Loucy (cell line): ENCODE data around the gene LXN.

Source experiments
- H2AFZ ChIP-seq: fragments of 200-600 bp; sonication (generic); 2 replicates; pipeline ENCODE4 v1.6.0; 2016; ENCODE audit warnings: antibody characterized with exemption, mild to moderate bottlenecking, low read length, moderate library complexity
- H3F3A ChIP-seq: fragments of 200-600 bp; 2 replicates; pipeline ENCODE4 v1.6.0; 2016; ENCODE audit warnings: antibody characterized with exemption, low read depth, mild to moderate bottlenecking
- H3K27me3 ChIP-seq: fragments of 200-600 bp; sonication (generic); 2 replicates; pipeline ENCODE4 v1.6.1; 2014; ENCODE audit warnings: low read length, mild to moderate bottlenecking; ENCODE audit not compliant: insufficient read depth, poor library complexity, severe bottlenecking
- H3K36me3 ChIP-seq: fragments of 200-600 bp; sonication (generic); 2 replicates; pipeline ENCODE4 v1.6.1; 2016; ENCODE audit warnings: low read length; ENCODE audit not compliant: insufficient read depth
- H3K4me1 ChIP-seq: fragments of 200-600 bp; sonication (generic); 2 replicates; pipeline ENCODE4 v1.5.1; 2014; ENCODE audit warnings: low read length, mild to moderate bottlenecking; ENCODE audit not compliant: insufficient read depth, poor library complexity, severe bottlenecking
- H3K4me2 ChIP-seq: fragments of 200-600 bp; sonication (generic); 2 replicates; pipeline ENCODE4 v1.6.0; 2014; ENCODE audit warnings: antibody characterized with exemption, low read length, low read depth, mild to moderate bottlenecking; ENCODE audit not compliant: poor library complexity, severe bottlenecking
- H3K4me3 ChIP-seq: fragments of 200-600 bp; sonication (generic); 2 replicates; pipeline ENCODE4 v1.5.1; 2014; ENCODE audit warnings: low read length, mild to moderate bottlenecking, mixed read lengths; ENCODE audit not compliant: poor library complexity, severe bottlenecking
- H3K79me2 ChIP-seq: fragments of 200-600 bp; sonication (generic); 2 replicates; pipeline ENCODE4 v1.6.1; 2014; ENCODE audit warnings: low read length; ENCODE audit not compliant: insufficient read depth
- H3K9ac ChIP-seq: fragments of 200-600 bp; sonication (generic); 2 replicates; pipeline ENCODE4 v1.6.0; 2014; ENCODE audit warnings: mild to moderate bottlenecking, low read depth, low read length, moderate library complexity; ENCODE audit not compliant: poor library complexity, severe bottlenecking
- H3K9me2 ChIP-seq: fragments of 200-600 bp; sonication (generic); replicated peaks from 2 replicates; pipeline ENCODE4 v1.6.1; 2016; ENCODE audit warnings: low read depth, low read length, mixed read lengths
- H3K9me3 ChIP-seq: fragments of 200-600 bp; sonication (generic); 2 replicates; pipeline ENCODE4 v1.6.1; 2014; ENCODE audit warnings: mild to moderate bottlenecking, antibody characterized with exemption, low read length, low read depth; ENCODE audit not compliant: insufficient read depth
- H4K20me1 ChIP-seq: fragments of 200-600 bp; sonication (generic); 2 replicates; pipeline ENCODE4 v1.6.0; 2014; ENCODE audit warnings: antibody characterized with exemption, low read length, mild to moderate bottlenecking; ENCODE audit not compliant: insufficient read depth, poor library complexity, severe bottlenecking
- EZH2phosphoT487 ChIP-seq: fragments of 200-600 bp; IDR thresholded peaks from 2 replicates; pipeline ENCODE4 v1.6.1; 2018; ENCODE audit warnings: antibody characterized with exemption, mild to moderate bottlenecking, moderate library complexity, borderline replicate concordance
- TF ChIP-seq, protein P1 (sequence below): fragments of 200-600 bp; sonication (generic); conservative IDR thresholded peaks from 2 replicates; pipeline ENCODE4 v1.5.1; 2014; ENCODE audit warnings: mild to moderate bottlenecking, antibody characterized with exemption, low read length

LXN gene

DNA sequence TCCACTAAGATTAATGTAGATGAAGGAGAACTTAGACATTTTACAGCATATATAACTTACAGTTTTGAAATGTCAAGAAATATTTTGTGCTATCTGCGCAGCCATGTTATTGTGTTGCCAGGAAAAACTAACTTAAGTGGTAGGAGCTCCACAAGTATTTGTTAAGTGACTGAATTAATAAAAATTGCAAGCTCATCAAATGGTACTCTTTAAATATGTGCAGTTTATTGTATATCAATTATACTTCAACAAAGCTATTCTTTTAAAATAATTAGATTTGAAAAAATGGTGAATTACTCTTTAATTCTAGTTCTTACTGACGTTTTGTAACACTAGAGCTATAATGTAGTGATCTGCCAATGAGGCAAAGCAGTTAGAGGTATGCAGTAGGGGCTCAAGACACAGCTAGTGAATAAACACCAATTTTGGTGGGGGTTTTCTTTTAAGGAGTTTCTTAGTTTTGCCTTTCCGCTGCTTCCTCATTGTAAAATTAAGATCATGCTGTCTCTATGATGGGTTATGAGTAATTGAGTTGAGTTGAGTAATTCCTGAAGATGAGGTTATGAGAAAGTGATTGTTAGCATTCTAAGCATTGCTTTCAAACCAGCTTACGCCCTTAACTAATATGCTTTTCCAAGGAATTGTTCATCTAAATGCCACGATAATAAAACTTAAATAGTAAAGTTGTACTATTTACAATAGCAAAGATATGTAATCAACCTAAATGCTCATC, 10.9 kb upstream of the LXN start:
- peaks cover 15% of the 10 kb centered on the region; the same call in 1 of the 2 replicates for H3K36me3 ChIP-seq

DNA sequence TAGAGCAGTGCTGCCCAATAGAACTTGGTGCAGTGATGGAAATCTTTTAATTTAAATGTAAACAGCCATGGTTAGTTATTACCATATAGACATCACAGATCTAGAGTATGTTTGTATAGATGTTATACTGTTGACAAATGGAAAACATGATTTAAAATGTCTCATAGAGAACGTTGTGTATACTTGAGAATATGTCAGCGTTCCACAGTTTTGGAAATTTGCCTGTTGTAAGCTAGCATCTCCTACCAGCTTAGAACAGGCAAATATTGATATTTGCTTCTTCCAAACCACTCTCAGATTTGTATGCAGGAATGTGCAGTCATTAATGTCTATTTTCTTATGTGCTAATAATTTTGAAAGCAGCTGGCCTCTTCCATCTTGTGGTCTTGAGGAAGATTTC, 8.4 kb upstream of the LXN start:
- Histone ChIP-seq H3K9ac (no peak overlapping the region), H3K4me1 (no peaks in the 10 kb centered on the region), H3K9me3 (no peaks in the 10 kb centered on the region), H3K79me2 (no peaks in the 10 kb centered on the region), H3F3A (no peaks in the 10 kb centered on the region; the same call in 1 of the 2 replicates), H3K4me2 (no peak overlapping the region), H3K36me3 (peaks cover 14% of the 10 kb centered on the region; the same call in 1 of the 2 replicates), H2AFZ (no peak overlapping the region), H3K4me3 (no peak overlapping the region), H4K20me1 (no peaks in the 10 kb centered on the region), H3K9me2 (no peaks in the 10 kb centered on the region), H3K27me3 (no peaks in the 10 kb centered on the region)
- TF ChIP-seq, protein P1, sequence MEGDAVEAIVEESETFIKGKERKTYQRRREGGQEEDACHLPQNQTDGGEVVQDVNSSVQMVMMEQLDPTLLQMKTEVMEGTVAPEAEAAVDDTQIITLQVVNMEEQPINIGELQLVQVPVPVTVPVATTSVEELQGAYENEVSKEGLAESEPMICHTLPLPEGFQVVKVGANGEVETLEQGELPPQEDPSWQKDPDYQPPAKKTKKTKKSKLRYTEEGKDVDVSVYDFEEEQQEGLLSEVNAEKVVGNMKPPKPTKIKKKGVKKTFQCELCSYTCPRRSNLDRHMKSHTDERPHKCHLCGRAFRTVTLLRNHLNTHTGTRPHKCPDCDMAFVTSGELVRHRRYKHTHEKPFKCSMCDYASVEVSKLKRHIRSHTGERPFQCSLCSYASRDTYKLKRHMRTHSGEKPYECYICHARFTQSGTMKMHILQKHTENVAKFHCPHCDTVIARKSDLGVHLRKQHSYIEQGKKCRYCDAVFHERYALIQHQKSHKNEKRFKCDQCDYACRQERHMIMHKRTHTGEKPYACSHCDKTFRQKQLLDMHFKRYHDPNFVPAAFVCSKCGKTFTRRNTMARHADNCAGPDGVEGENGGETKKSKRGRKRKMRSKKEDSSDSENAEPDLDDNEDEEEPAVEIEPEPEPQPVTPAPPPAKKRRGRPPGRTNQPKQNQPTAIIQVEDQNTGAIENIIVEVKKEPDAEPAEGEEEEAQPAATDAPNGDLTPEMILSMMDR, result no peak
- no peak for TF ChIP-seq EZH2phosphoT487

More for the DNA sequence above, 10.9 kb upstream of the LXN start:
- H3K27me3 ChIP-seq, result no peaks in the 10 kb centered on the region
- no peak overlapping the region for H3K4me3 ChIP-seq
- H3K9ac ChIP-seq, result no peak overlapping the region
- TF ChIP-seq EZH2phosphoT487, result no peak
- TF ChIP-seq, protein P1, result no peak
- no peaks in the 10 kb centered on the region; the same call in 1 of the 2 replicates for H3F3A ChIP-seq
- H2AFZ ChIP-seq, result no peak overlapping the region
- no peak overlapping the region for H3K4me2 ChIP-seq
- H3K4me1 ChIP-seq, result no peaks in the 10 kb centered on the region
- no peaks in the 10 kb centered on the region for H4K20me1 ChIP-seq
- no peaks in the 10 kb centered on the region for H3K79me2 ChIP-seq
- H3K9me3 ChIP-seq, result no peaks in the 10 kb centered on the region
- no peaks in the 10 kb centered on the region for H3K9me2 ChIP-seq

DNA sequence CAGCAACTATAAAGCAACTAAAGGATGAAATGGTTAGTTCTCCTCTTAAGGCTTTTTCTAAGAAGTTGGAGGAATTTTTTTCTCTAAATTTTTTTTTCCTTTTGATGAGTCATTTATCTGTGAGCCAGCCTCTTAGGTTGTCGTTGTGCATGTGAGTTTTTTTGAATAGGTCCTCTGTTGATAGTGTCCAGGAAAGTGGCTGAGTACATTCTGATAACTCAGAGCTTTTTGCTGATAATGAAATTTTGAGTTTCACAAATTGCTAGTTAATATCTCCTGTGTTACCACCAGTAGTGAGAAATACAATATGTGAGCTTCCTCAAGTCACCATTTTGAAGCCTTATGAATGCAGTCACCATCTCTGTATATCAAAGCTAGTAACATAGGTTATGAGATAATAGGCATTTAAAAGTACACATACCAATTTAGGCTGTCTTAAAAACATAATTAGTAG, 7.1 kb upstream of the LXN start:
- H3K9me2 ChIP-seq, result no peaks in the 10 kb centered on the region
- no peaks in the 10 kb centered on the region; the same call in 1 of the 2 replicates for H3F3A ChIP-seq
- no peaks in the 10 kb centered on the region for H4K20me1 ChIP-seq
- H3K79me2 ChIP-seq, result no peaks in the 10 kb centered on the region
- TF ChIP-seq EZH2phosphoT487, result no peak
- TF ChIP-seq, protein P1, result no peak
- no peak overlapping the region for H2AFZ ChIP-seq
- no peak overlapping the region for H3K4me2 ChIP-seq
- peaks cover 7% of the 10 kb centered on the region; the same call in 1 of the 2 replicates for H3K36me3 ChIP-seq
- no peaks in the 10 kb centered on the region for H3K9me3 ChIP-seq
- no peaks in the 10 kb centered on the region for H3K4me1 ChIP-seq
- no peak overlapping the region for H3K9ac ChIP-seq
- H3K4me3 ChIP-seq, result no peak overlapping the region
- no peaks in the 10 kb centered on the region for H3K27me3 ChIP-seq
